ENCODE data around the gene MED1. TPM values are rescaled to one million over a fixed set of nuclear protein-coding genes. Genes with fewer than 3 reads are reported as not detected.

MED1 gene
- total RNA-seq, 1 experiment from 2014 or later: 50.4 TPM

DNA sequence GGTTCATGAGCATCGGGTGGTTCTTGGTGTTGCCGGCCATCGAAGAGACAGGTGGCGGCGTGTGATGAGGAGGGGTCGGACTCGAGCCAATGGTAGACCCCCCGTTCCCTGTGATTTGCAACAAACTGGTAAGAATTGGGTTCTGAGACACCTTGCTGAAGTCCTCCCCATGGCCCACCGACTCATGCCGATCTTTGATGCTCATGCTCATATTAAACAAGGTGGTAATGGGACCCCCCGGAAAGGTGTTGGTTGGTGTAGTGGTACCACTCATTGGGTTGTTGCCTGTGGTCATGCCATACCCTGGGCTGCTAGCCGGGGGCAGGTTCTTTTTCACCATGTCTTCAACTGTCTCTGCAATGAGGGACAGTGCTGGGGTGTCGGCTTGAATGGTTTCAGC lies 40.8 kb downstream of the MED1 start:
- Mint-ChIP-seq H3K4me1 (no peaks in the 10 kb centered on the region), H3K27me3 (ENCODE audit: low read depth) (no peaks in the 10 kb centered on the region; the same call in 1 of the 2 replicates), H3K36me3 (peaks cover 53% of the 10 kb centered on the region), H3K27ac (no peak overlapping the region), H3K4me3 (no peak overlapping the region), H3K9me3 (no peaks in the 10 kb centered on the region)
- ATAC-seq (no peak), DNase-seq (ENCODE audit: low spot score) (no peak)
- TF ChIP-seq ZNF232 (CRISPR knock-in tag; IDR thresholded peaks at IDR 0.05) (no peak), EMX1 (CRISPR knock-in tag; IDR thresholded peaks at IDR 0.05) (no peak), HMGA2 (CRISPR knock-in tag; IDR thresholded peaks at IDR 0.05) (no peak), PRRX2 (CRISPR knock-in tag; IDR thresholded peaks at IDR 0.05) (no peak)
- POLR2A ChIA-PET: no interaction called here
- CTCF ChIA-PET: no interaction called here

DNA sequence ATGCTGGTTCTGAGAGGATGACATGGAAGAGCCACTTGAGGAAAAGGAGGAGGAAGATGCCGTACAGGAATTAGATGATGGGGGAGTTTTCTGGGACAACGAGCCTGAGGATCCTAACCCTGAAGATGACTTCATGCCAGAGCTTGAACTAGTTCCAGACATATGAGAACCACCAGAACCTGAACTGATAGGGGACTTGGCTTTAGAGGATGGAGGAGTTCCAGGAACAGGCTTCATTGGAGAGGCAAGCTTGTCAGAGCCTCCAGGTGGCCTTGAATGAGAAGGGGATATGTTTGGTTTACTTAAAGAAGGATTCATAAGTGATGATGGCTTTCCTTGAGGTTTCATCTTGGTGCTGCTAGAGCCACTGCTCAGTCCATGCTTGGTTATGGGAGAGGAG lies 42.7 kb downstream of the MED1 start:
- no peaks in the 10 kb centered on the region; the same call in 1 of the 2 replicates for H3K27me3 Mint-ChIP-seq (ENCODE audit: low read depth)
- H3K9me3 Mint-ChIP-seq: no peaks in the 10 kb centered on the region
- CTCF ChIA-PET: no interaction called here
- no peak for ATAC-seq
- DNase-seq (ENCODE audit: low spot score): no peak
- H3K36me3 Mint-ChIP-seq: peaks cover 42% of the 10 kb centered on the region
- H3K4me3 Mint-ChIP-seq: no peak overlapping the region
- POLR2A ChIA-PET: no interaction called here
- TF ChIP-seq, protein P1, sequence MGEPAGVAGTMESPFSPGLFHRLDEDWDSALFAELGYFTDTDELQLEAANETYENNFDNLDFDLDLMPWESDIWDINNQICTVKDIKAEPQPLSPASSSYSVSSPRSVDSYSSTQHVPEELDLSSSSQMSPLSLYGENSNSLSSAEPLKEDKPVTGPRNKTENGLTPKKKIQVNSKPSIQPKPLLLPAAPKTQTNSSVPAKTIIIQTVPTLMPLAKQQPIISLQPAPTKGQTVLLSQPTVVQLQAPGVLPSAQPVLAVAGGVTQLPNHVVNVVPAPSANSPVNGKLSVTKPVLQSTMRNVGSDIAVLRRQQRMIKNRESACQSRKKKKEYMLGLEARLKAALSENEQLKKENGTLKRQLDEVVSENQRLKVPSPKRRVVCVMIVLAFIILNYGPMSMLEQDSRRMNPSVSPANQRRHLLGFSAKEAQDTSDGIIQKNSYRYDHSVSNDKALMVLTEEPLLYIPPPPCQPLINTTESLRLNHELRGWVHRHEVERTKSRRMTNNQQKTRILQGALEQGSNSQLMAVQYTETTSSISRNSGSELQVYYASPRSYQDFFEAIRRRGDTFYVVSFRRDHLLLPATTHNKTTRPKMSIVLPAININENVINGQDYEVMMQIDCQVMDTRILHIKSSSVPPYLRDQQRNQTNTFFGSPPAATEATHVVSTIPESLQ (CRISPR knock-in tag; IDR thresholded peaks at IDR 0.05): no peak
- TF ChIP-seq, protein P2, sequence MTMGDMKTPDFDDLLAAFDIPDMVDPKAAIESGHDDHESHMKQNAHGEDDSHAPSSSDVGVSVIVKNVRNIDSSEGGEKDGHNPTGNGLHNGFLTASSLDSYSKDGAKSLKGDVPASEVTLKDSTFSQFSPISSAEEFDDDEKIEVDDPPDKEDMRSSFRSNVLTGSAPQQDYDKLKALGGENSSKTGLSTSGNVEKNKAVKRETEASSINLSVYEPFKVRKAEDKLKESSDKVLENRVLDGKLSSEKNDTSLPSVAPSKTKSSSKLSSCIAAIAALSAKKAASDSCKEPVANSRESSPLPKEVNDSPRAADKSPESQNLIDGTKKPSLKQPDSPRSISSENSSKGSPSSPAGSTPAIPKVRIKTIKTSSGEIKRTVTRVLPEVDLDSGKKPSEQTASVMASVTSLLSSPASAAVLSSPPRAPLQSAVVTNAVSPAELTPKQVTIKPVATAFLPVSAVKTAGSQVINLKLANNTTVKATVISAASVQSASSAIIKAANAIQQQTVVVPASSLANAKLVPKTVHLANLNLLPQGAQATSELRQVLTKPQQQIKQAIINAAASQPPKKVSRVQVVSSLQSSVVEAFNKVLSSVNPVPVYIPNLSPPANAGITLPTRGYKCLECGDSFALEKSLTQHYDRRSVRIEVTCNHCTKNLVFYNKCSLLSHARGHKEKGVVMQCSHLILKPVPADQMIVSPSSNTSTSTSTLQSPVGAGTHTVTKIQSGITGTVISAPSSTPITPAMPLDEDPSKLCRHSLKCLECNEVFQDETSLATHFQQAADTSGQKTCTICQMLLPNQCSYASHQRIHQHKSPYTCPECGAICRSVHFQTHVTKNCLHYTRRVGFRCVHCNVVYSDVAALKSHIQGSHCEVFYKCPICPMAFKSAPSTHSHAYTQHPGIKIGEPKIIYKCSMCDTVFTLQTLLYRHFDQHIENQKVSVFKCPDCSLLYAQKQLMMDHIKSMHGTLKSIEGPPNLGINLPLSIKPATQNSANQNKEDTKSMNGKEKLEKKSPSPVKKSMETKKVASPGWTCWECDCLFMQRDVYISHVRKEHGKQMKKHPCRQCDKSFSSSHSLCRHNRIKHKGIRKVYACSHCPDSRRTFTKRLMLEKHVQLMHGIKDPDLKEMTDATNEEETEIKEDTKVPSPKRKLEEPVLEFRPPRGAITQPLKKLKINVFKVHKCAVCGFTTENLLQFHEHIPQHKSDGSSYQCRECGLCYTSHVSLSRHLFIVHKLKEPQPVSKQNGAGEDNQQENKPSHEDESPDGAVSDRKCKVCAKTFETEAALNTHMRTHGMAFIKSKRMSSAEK (CRISPR knock-in tag; IDR thresholded peaks at IDR 0.05; ENCODE audit: borderline replicate concordance): no peak
- TF ChIP-seq EMX1 (CRISPR knock-in tag; IDR thresholded peaks at IDR 0.05): no peak
- TF ChIP-seq, protein P3, sequence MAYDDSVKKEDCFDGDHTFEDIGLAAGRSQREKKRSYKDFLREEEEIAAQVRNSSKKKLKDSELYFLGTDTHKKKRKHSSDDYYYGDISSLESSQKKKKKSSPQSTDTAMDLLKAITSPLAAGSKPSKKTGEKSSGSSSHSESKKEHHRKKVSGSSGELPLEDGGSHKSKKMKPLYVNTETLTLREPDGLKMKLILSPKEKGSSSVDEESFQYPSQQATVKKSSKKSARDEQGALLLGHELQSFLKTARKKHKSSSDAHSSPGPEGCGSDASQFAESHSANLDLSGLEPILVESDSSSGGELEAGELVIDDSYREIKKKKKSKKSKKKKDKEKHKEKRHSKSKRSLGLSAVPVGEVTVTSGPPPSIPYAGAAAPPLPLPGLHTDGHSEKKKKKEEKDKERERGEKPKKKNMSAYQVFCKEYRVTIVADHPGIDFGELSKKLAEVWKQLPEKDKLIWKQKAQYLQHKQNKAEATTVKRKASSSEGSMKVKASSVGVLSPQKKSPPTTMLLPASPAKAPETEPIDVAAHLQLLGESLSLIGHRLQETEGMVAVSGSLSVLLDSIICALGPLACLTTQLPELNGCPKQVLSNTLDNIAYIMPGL (CRISPR knock-in tag; IDR thresholded peaks at IDR 0.05): no peak
- TF ChIP-seq, protein P4, sequence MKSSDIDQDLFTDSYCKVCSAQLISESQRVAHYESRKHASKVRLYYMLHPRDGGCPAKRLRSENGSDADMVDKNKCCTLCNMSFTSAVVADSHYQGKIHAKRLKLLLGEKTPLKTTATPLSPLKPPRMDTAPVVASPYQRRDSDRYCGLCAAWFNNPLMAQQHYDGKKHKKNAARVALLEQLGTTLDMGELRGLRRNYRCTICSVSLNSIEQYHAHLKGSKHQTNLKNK (CRISPR knock-in tag; IDR thresholded peaks at IDR 0.05): no peak
- H3K27ac Mint-ChIP-seq: no peak overlapping the region
- no peaks in the 10 kb centered on the region for H3K4me1 Mint-ChIP-seq

DNA sequence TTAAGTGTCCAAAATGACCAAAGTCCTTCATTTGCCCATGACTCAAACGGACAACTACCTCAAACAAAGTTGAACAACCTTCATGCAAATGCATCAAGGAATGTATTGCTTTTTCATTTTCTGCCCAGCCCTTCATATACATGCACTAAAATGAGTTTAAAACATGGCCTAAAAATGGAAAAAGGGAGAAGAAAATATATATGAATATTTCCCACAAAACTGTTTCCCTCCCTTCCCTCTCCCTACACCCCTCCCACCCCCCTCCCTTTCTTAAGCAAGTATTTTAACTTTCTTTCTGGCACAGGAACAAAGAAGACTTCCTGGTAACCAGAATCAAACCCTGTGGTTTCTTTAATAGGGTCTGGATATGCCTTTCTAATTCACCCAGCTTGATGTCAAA lies 44.1 kb downstream of the MED1 start:
- peaks cover 40% of the 10 kb centered on the region for H3K36me3 Mint-ChIP-seq
- H3K4me3 Mint-ChIP-seq: no peak overlapping the region
- ATAC-seq: no peak
- no peak overlapping the region for H3K27ac Mint-ChIP-seq
- no peaks in the 10 kb centered on the region; the same call in 1 of the 2 replicates for H3K27me3 Mint-ChIP-seq (ENCODE audit: low read depth)
- H3K4me1 Mint-ChIP-seq: no peaks in the 10 kb centered on the region
- POLR2A ChIA-PET: no interaction called here
- DNase-seq (ENCODE audit: low spot score): no peak
- CTCF ChIA-PET: no interaction called here
- no peaks in the 10 kb centered on the region for H3K9me3 Mint-ChIP-seq
- TF ChIP-seq, protein P5, sequence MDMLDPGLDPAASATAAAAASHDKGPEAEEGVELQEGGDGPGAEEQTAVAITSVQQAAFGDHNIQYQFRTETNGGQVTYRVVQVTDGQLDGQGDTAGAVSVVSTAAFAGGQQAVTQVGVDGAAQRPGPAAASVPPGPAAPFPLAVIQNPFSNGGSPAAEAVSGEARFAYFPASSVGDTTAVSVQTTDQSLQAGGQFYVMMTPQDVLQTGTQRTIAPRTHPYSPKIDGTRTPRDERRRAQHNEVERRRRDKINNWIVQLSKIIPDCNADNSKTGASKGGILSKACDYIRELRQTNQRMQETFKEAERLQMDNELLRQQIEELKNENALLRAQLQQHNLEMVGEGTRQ (CRISPR knock-in tag; IDR thresholded peaks at IDR 0.05): no peak
- TF ChIP-seq CBFB (CRISPR knock-in tag; IDR thresholded peaks at IDR 0.05; ENCODE audit: low read depth) (no peak), ATF1 (CRISPR knock-in tag; IDR thresholded peaks at IDR 0.05) (no peak), JUN (CRISPR knock-in tag; IDR thresholded peaks at IDR 0.05) (no peak)
- TF ChIP-seq, protein P6, sequence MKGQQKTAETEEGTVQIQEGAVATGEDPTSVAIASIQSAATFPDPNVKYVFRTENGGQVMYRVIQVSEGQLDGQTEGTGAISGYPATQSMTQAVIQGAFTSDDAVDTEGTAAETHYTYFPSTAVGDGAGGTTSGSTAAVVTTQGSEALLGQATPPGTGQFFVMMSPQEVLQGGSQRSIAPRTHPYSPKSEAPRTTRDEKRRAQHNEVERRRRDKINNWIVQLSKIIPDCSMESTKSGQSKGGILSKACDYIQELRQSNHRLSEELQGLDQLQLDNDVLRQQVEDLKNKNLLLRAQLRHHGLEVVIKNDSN (CRISPR knock-in tag; IDR thresholded peaks at IDR 0.05): no peak
- TF ChIP-seq, protein P7, sequence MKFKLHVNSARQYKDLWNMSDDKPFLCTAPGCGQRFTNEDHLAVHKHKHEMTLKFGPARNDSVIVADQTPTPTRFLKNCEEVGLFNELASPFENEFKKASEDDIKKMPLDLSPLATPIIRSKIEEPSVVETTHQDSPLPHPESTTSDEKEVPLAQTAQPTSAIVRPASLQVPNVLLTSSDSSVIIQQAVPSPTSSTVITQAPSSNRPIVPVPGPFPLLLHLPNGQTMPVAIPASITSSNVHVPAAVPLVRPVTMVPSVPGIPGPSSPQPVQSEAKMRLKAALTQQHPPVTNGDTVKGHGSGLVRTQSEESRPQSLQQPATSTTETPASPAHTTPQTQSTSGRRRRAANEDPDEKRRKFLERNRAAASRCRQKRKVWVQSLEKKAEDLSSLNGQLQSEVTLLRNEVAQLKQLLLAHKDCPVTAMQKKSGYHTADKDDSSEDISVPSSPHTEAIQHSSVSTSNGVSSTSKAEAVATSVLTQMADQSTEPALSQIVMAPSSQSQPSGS (CRISPR knock-in tag; IDR thresholded peaks at IDR 0.05; ENCODE audit: borderline replicate concordance, low read depth): no peak
- TF ChIP-seq, protein P8, sequence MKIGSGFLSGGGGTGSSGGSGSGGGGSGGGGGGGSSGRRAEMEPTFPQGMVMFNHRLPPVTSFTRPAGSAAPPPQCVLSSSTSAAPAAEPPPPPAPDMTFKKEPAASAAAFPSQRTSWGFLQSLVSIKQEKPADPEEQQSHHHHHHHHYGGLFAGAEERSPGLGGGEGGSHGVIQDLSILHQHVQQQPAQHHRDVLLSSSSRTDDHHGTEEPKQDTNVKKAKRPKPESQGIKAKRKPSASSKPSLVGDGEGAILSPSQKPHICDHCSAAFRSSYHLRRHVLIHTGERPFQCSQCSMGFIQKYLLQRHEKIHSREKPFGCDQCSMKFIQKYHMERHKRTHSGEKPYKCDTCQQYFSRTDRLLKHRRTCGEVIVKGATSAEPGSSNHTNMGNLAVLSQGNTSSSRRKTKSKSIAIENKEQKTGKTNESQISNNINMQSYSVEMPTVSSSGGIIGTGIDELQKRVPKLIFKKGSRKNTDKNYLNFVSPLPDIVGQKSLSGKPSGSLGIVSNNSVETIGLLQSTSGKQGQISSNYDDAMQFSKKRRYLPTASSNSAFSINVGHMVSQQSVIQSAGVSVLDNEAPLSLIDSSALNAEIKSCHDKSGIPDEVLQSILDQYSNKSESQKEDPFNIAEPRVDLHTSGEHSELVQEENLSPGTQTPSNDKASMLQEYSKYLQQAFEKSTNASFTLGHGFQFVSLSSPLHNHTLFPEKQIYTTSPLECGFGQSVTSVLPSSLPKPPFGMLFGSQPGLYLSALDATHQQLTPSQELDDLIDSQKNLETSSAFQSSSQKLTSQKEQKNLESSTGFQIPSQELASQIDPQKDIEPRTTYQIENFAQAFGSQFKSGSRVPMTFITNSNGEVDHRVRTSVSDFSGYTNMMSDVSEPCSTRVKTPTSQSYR (CRISPR knock-in tag; IDR thresholded peaks at IDR 0.05): no peak
- TF ChIP-seq, protein P9, sequence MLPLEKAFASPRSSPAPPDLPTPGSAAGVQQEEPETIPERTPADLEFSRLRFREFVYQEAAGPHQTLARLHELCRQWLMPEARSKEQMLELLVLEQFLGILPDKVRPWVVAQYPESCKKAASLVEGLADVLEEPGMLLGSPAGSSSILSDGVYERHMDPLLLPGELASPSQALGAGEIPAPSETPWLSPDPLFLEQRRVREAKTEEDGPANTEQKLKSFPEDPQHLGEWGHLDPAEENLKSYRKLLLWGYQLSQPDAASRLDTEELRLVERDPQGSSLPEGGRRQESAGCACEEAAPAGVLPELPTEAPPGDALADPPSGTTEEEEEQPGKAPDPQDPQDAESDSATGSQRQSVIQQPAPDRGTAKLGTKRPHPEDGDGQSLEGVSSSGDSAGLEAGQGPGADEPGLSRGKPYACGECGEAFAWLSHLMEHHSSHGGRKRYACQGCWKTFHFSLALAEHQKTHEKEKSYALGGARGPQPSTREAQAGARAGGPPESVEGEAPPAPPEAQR (CRISPR knock-in tag; IDR thresholded peaks at IDR 0.05): no peak
